Endothelial cell of umbilical vein (primary cell): ENCODE results near the gene CSRP2. TPM values are rescaled to one million over a fixed set of nuclear protein-coding genes. Genes with fewer than 3 reads are reported as not detected.

ENCODE experiments used
- BruUV-seq: library from RNA; stranded (reverse); fragments of 400-500 nt; replicated peaks from 2 replicates; lab custom pipeline; 2021; lab: Mats Ljungman, UMichigan
- CTCF ChIA-PET: fragments of 300-600, 350-600 bp; sonication (Branson Sonifier 250); formaldehyde crosslinking; loops from one replicate; lab custom pipeline; 2021; ENCODE audit warnings: antibody characterized with exemption, inconsistent platforms; lab: Charles Lee
- POLR2A ChIA-PET: fragments of 300-600, 350-600 bp; sonication (Branson Sonifier 250); formaldehyde crosslinking; loops from one replicate; lab custom pipeline; 2021; ENCODE audit warnings: antibody characterized with exemption, inconsistent platforms; lab: Charles Lee
- DNase-seq: peaks from one replicate; pipeline ENCODE4 v3.0.0-alpha.2; 2011; ENCODE audit warnings: low read depth, low spot score
- FAIRE-seq: peaks from 2 replicates; lab custom pipeline; 2011; peaks lifted over from hg19 to GRCh38; lab: Jason Lieb, UNC
- H2AFZ ChIP-seq: 2 replicates; pipeline ENCODE4 v1.6.0; 2012; ENCODE audit warnings: low read depth, low read length, control low read depth, inconsistent platforms
- H3K27ac ChIP-seq: 2 replicates; pipeline ENCODE4 v1.5.1; 2011; ENCODE audit warnings: low read depth, mild to moderate bottlenecking, control low read depth, low read length, moderate library complexity; ENCODE audit not compliant: insufficient read depth
- H3K27me3 ChIP-seq, 2 experiments: 2 replicates each; pipeline versions ENCODE4 v1.6.0 to v1.6.1; 2011; ENCODE audit warnings: low read length in 2 of 2, mixed read lengths in 1 of 2; ENCODE audit not compliant: control insufficient read depth in 2 of 2, insufficient read depth in 2 of 2
- H3K36me3 ChIP-seq, 2 experiments: 2 replicates in 1 of 2; 3 replicates in 1 of 2; pipeline ENCODE4 v1.5.1; 2011; ENCODE audit warnings: low read length in 2 of 2, mild to moderate bottlenecking in 1 of 2, moderate library complexity in 1 of 2; ENCODE audit not compliant: control insufficient read depth in 2 of 2, insufficient read depth in 2 of 2; ENCODE audit errors: extremely low read depth in 1 of 2
- H3K4me1 ChIP-seq: 3 replicates; pipeline ENCODE4 v1.5.1; 2011; ENCODE audit warnings: mild to moderate bottlenecking, low read length; ENCODE audit not compliant: control insufficient read depth, insufficient read depth; ENCODE audit errors: extremely low read depth
- H3K4me2 ChIP-seq: 2 replicates; pipeline ENCODE4 v1.6.1; 2011; ENCODE audit warnings: low read length, control low read depth, mixed read lengths; ENCODE audit not compliant: insufficient read depth
- H3K4me3 ChIP-seq, 3 experiments: fragments of 200-600 bp in 1 of 3; sonication (generic), shearing (Covaris generic) in 1 of 3; replicated peaks in 1 of 3; 2 replicates each; pipeline ENCODE4 v1.5.1; 2011 to 2016; ENCODE audit warnings: control low read depth in 3 of 3, low read length in 3 of 3, mild to moderate bottlenecking in 2 of 3, inconsistent platforms in 1 of 3, low read depth in 1 of 3, moderate library complexity in 1 of 3; ENCODE audit not compliant: insufficient read depth in 1 of 3
- H3K79me2 ChIP-seq: 2 replicates; pipeline ENCODE4 v1.6.0; 2012; ENCODE audit warnings: low read length, inconsistent platforms; ENCODE audit not compliant: control insufficient read depth, insufficient read depth
- H3K9ac ChIP-seq: replicated peaks from 2 replicates; pipeline ENCODE3; 2011; ENCODE audit warnings: low read length, control low read depth; ENCODE audit not compliant: insufficient read depth; ENCODE audit errors: extremely low read depth
- H3K9me1 ChIP-seq: replicated peaks from 3 replicates; pipeline ENCODE4 v1.6.0; 2011; ENCODE audit warnings: mild to moderate bottlenecking, low read length; ENCODE audit not compliant: control insufficient read depth, insufficient read depth; ENCODE audit errors: extremely low read depth
- H3K9me3 ChIP-seq: replicated peaks from 2 replicates; pipeline ENCODE4 v1.5.1; 2012; ENCODE audit warnings: low read length, inconsistent platforms; ENCODE audit not compliant: control insufficient read depth, insufficient read depth
- H4K20me1 ChIP-seq: replicated peaks from 2 replicates; pipeline ENCODE3; 2011; ENCODE audit warnings: mild to moderate bottlenecking, low read length; ENCODE audit not compliant: control insufficient read depth, insufficient read depth; ENCODE audit errors: extremely low read depth
- EZH2 ChIP-seq: IDR thresholded peaks from 2 replicates; pipeline ENCODE4 v1.6.1; 2012; ENCODE audit warnings: borderline replicate concordance, low read depth, mild to moderate bottlenecking, moderate library complexity, low read length, inconsistent platforms; ENCODE audit not compliant: severe bottlenecking
- FOS ChIP-seq: IDR thresholded peaks from 2 replicates; pipeline ENCODE4 v1.6.1; 2011; ENCODE audit warnings: mild to moderate bottlenecking, low read length, moderate library complexity, borderline replicate concordance; ENCODE audit not compliant: insufficient read depth
- GATA2 ChIP-seq: IDR thresholded peaks from 2 replicates; pipeline ENCODE4 v1.7.0; 2011; ENCODE audit warnings: low read depth, mild to moderate bottlenecking, moderate library complexity, mixed read lengths, low read length; ENCODE audit not compliant: insufficient read length, insufficient read depth
- JUN ChIP-seq: IDR thresholded peaks from 2 replicates; pipeline ENCODE4 v1.6.1; 2011; ENCODE audit warnings: borderline replicate concordance, low read depth; ENCODE audit not compliant: insufficient read length, insufficient read depth
- MYC ChIP-seq: IDR thresholded peaks from one replicate; pipeline ENCODE4 v1.6.1; 2011; ENCODE audit warnings: mild to moderate bottlenecking, low read depth, low read length
- POLR2A ChIP-seq: IDR thresholded peaks from 2 replicates; pipeline ENCODE4 v1.6.1; 2012; ENCODE audit warnings: low read depth, mild to moderate bottlenecking, control low read depth, low read length
- POLR2AphosphoS5 ChIP-seq: IDR thresholded peaks from 2 replicates; pipeline ENCODE4 v1.6.1; 2012; ENCODE audit warnings: low read depth, mild to moderate bottlenecking, control low read depth, low read length, moderate library complexity; ENCODE audit not compliant: insufficient read depth
- dilution Hi-C: fragments of 300-500 bp; cut with MboI; formaldehyde crosslinking; loops from one replicate; pipeline ENCODE4 v1.15.0; 2019; ENCODE audit warnings: low sequenced_read_pairs; ENCODE audit not compliant: extremely low pct_ligation_motif_present
- intact Hi-C: fragments of 100-400 bp; cut with micrococcal nuclease; formaldehyde crosslinking; loops from one replicate; pipeline ENCODE4 v1.10.0; 2022
- polyA plus RNA-seq, 4 experiments: library from polyadenylated mRNA; depleted of rRNA in 3 of 4; stranded (reverse) in 3 of 4; unstranded in 1 of 4; fragments of >200 nt; gene quantifications; 2 replicates each; pipeline versions ENCODE4 v1.2.1 to v1.2.3, GENCODE V29; 2011 to 2012; ENCODE audit warnings: missing spikeins in 1 of 4
- total RNA-seq: library from RNA; stranded (reverse); gene quantifications from 2 replicates; pipeline ENCODE4 v1.2.3, GENCODE V29; 2021
- TF ChIP-seq, protein P1 (sequence below), 2 donors: IDR thresholded peaks; 1 replicate in 1 of 2; 2 replicates in 1 of 2; pipeline ENCODE4 v1.5.1; 2011; ENCODE audit warnings: low read length in 2 of 2, mild to moderate bottlenecking in 2 of 2, moderate library complexity in 2 of 2, control low read depth in 1 of 2, inconsistent platforms in 1 of 2, low read depth in 1 of 2; ENCODE audit not compliant: insufficient read depth in 1 of 2; ENCODE audit errors: extremely low read depth in 1 of 2
- TF ChIP-seq, protein P2 (sequence below): IDR thresholded peaks from 2 replicates; pipeline ENCODE4 v1.6.1; 2011; ENCODE audit not compliant: insufficient read depth, insufficient read length

Gene CSRP2
- total and polyA plus RNA-seq, 2 donors (not counting 3 experiments of a cell fraction or from before 2014, with no cell fraction given), result 8.8 to 13.4 TPM

- H3K79me2 ChIP-seq, result no peaks in the 10 kb centered on the region
- ChIA-PET POLR2A (no interaction called here), CTCF (no interaction called here)
- intact Hi-C loops (no loop called here), dilution Hi-C loops (no loop called here)
- no peak for FAIRE-seq
- no peaks in the 10 kb centered on the region for H3K27me3 ChIP-seq
- no peak for DNase-seq
- H4K20me1 ChIP-seq, result no peaks in the 10 kb centered on the region
- no peaks in the 10 kb centered on the region for H3K9me3 ChIP-seq
- TF ChIP-seq JUN (no peak), EZH2 (no peak), POLR2AphosphoS5 (no peak), GATA2 (no peak), POLR2A (no peak), MYC (no peak), FOS (no peak)
- TF ChIP-seq, protein P1, sequence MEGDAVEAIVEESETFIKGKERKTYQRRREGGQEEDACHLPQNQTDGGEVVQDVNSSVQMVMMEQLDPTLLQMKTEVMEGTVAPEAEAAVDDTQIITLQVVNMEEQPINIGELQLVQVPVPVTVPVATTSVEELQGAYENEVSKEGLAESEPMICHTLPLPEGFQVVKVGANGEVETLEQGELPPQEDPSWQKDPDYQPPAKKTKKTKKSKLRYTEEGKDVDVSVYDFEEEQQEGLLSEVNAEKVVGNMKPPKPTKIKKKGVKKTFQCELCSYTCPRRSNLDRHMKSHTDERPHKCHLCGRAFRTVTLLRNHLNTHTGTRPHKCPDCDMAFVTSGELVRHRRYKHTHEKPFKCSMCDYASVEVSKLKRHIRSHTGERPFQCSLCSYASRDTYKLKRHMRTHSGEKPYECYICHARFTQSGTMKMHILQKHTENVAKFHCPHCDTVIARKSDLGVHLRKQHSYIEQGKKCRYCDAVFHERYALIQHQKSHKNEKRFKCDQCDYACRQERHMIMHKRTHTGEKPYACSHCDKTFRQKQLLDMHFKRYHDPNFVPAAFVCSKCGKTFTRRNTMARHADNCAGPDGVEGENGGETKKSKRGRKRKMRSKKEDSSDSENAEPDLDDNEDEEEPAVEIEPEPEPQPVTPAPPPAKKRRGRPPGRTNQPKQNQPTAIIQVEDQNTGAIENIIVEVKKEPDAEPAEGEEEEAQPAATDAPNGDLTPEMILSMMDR (IDR thresholded peaks at IDR 0.05; ENCODE audit: extremely low read depth in 1 of 2, insufficient read depth in 1 of 2, low read depth in 1 of 2, low read length in 2 of 2), result no peak
- TF ChIP-seq, protein P2, sequence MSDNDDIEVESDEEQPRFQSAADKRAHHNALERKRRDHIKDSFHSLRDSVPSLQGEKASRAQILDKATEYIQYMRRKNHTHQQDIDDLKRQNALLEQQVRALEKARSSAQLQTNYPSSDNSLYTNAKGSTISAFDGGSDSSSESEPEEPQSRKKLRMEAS, result no peak
- H3K4me3 ChIP-seq, result no peak overlapping the region
- no peaks in the 10 kb centered on the region for H3K9me1 ChIP-seq
- BruUV-seq, result no TSS peak
- peaks cover 7% of the 10 kb centered on the region for H3K4me1 ChIP-seq
- no peaks in the 10 kb centered on the region for H3K36me3 ChIP-seq
- no peak overlapping the region for H3K4me2 ChIP-seq
- no peak overlapping the region for H3K9ac ChIP-seq
- no peak overlapping the region for H2AFZ ChIP-seq
- no peak overlapping the region for H3K27ac ChIP-seq
Observed at GRCh38 chr12:76883151-76883550, 4.3 kb upstream of the CSRP2 start.
